Ramos (cell line): ENCODE data around the gene TBC1D5.
"Not testable (repeated sequence)": the region's sequence is repeated elsewhere in the genome, so short reads cannot be mapped to it uniquely, and the experiment has no call there.

Source experiments
- in situ Hi-C: fragments of 300-500 bp; cut with MboI; formaldehyde crosslinking; loops from one replicate; pipeline ENCODE4 v1.14.3; 2022; ENCODE audit warnings: low sequenced_read_pairs; ENCODE audit not compliant: unreplicated experiment

Gene TBC1D5

GRCh38 chr3:17655743-17656142 is 86.7 kb downstream of the TBC1D5 start:
- in situ Hi-C loops: no loop called here

GRCh38 chr3:17649748-17650147 is 92.7 kb downstream of the TBC1D5 start:
- in situ Hi-C loops: not testable (repeated sequence)

DNA sequence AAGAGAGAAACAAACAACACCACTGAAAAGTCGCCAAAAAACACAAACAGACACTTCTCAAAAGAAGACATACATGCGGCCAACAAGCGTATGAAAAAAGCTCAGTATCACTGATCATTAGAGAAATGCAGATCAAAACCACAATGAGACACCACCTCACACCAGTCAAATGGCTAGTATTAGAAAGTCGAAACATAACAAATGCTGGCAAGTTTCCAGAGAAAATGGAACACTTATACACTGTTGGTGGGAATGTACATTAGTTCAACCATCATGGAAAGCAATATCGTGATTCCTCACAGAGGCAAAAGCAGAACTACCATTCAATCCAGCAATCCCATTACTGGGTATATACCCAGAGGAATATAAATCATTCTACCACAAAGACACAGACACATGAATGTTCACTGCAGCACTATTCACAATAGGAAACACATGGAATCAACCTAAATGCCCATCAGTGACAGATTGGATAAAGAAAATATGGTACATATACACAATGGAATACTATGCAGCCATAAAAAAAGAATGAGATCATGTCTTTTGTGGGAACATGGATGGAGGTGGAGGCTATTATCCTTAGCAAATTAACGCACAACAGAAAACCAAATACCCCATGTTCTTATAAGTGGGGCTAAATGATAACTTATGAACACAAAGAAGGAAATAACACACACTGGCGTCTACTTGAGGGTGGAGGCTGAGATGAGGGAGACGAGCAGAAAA is 93.6 kb downstream of the TBC1D5 start:
- in situ Hi-C loops: not testable (repeated sequence)

GRCh38 chr3:17645074-17645698 is 97.2 kb downstream of the TBC1D5 start:
- in situ Hi-C loops: no loop called here

DNA sequence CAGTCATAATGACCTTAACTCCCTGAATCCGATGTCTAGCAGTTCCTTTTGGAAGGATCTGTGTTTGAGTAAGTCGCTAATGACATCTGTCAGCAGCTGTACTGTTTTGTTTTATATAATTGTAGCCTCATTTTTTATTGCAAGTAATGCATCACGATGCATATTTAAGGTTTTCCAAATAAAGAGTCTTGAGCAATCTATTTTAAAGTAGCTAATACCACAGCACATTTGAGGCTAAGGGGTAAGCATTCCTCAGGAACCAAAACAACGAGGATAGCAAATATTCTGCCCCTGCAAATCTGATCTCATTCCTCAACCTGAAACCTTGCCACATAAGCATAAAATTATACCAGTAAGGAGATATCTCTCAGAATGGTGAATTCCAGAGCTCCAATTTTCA is 98.7 kb downstream of the TBC1D5 start:
- in situ Hi-C loops: no loop called here

DNA sequence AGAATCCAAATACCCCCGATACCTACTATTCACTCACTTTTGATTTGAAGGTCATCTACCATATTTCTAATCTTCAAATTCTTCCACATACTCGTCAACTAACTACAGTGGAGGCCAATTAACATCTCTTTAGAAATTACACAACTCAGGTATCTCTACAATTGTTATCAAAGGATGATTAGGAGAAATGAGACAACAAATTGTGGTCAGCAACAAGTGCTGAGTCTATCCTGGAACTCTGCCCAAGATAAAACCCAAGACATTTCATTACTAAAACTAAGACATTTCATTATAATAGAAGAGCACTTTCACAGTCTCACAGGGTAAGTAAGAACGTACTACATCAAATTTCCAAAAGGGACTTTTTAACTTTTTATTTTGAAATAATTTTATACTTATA is 100.0 kb downstream of the TBC1D5 start:
- in situ Hi-C loops: no loop called here

- in situ Hi-C loops: no loop called here
These were observed 102.0 kb downstream of the TBC1D5 start for GRCh38 chr3:17640466-17640865.

- in situ Hi-C loops: no loop called here
These were observed 102.7 kb downstream of the TBC1D5 start for GRCh38 chr3:17639765-17640164.

GRCh38 chr3:17639257-17639656 is 103.2 kb downstream of the TBC1D5 start:
- in situ Hi-C loops: no loop called here

- in situ Hi-C loops: no loop called here
These were observed 104.1 kb downstream of the TBC1D5 start for GRCh38 chr3:17638356-17638755.

DNA sequence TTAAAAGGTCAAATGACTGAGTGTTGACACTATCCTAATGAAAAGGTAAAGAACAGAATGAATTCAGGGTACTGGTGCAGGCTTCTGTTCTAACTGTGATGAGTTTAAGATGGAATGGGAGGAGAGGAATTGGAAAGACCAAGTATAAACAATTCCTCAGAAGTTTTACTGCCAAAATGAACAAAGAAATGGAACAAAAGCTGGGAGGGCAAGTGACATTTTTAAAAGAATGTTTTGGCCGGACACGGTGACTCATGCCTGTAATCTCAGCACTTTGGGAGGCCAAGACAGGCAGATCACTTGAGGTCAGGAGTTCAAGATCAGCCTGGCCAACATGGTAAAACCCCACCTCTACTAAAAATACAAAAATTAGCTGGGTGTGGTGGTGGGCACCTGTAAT is 106.8 kb downstream of the TBC1D5 start:
- in situ Hi-C loops: not testable (repeated sequence)

GRCh38 chr3:17634964-17635363 is 107.5 kb downstream of the TBC1D5 start:
- in situ Hi-C loops: no loop called here

DNA sequence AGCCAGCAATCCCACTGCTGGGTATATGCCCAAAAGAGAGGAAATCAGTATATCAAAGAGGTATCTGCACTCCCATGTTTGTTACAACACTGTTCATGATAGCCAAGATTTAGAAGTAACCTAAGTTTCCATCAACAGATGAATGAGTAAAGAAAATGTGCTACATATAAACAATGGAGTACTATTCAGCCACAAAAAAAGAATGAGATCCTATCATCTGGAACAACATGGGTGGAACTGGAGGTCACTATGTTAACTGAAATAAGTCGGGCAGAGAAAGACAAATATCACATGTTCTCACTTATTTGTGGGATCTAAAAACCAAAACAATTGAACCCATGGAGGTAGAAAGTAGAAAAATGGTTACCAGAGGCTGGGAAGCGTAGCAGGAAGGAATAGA is 108.2 kb downstream of the TBC1D5 start:
- in situ Hi-C loops: no loop called here

- in situ Hi-C loops: no loop called here
These were observed 109.9 kb downstream of the TBC1D5 start for GRCh38 chr3:17632401-17633100.

DNA sequence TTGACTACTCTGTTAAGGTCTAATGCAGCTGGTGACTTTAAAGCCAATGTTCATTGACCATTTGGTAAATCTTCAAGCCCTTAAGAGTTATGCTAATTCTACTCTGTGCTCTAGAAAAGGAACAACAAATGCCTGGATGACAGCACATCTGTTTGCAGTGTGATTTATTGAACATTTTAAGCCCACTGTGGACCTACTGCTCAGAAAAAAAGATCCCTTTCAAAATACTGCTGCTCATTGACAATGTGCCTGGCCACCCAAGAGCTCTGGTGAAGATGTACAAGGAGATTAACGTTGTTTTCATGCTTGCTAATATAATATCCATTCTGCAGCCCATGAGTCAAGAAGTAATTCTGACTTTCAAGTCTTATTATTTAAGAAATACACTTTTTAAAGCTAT is 110.8 kb downstream of the TBC1D5 start:
- in situ Hi-C loops: no loop called here

GRCh38 chr3:17629400-17629799 is 113.0 kb downstream of the TBC1D5 start:
- in situ Hi-C loops: no loop called here

GRCh38 chr3:17626395-17626794 is 116.0 kb downstream of the TBC1D5 start:
- in situ Hi-C loops: no loop called here

GRCh38 chr3:17625133-17625532 is 117.3 kb downstream of the TBC1D5 start:
- in situ Hi-C loops: no loop called here

- in situ Hi-C loops: no loop called here
These were observed 119.0 kb downstream of the TBC1D5 start for GRCh38 chr3:17623464-17623863.

DNA sequence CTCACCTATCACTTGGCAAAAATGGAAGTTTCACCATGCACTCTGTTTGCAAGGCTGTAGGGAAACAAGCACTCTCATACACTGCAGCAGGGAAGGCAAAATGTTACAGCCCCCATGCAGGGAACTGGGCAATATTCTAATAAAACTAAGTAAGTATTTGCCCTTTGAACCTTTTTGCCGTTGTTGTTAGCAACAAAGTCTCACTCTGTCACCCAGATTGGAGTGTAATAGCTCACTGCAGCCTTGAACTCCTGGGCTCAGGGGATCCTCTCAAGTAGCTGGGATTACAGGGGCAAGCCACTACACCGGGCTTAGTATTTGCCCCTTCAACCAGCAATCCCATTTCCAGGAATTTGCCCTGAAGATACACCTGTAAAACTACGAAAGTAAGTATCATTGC is 122.5 kb downstream of the TBC1D5 start:
- in situ Hi-C loops: no loop called here

DNA sequence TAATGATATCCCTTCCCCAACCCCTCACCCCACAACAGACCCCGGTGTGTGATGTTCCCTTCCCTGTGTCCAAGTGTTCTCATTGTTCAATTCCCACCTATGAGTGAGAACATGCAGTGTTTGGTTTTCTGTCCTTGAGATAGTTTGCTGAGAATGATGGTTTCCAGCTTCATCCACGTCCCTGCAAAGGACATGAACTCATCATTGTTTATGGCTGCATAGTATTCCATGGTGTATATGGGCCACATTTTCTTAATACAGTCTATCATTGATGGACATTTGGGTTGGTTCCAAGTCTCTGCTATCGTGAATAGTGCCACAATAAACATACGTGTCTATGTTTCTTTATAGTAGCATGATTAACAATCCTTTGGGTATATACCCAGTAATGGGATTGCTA is 129.4 kb downstream of the TBC1D5 start:
- in situ Hi-C loops: not testable (repeated sequence)
